ENCODE measurements around the gene TNFRSF8.

TNFRSF8 gene

DNA sequence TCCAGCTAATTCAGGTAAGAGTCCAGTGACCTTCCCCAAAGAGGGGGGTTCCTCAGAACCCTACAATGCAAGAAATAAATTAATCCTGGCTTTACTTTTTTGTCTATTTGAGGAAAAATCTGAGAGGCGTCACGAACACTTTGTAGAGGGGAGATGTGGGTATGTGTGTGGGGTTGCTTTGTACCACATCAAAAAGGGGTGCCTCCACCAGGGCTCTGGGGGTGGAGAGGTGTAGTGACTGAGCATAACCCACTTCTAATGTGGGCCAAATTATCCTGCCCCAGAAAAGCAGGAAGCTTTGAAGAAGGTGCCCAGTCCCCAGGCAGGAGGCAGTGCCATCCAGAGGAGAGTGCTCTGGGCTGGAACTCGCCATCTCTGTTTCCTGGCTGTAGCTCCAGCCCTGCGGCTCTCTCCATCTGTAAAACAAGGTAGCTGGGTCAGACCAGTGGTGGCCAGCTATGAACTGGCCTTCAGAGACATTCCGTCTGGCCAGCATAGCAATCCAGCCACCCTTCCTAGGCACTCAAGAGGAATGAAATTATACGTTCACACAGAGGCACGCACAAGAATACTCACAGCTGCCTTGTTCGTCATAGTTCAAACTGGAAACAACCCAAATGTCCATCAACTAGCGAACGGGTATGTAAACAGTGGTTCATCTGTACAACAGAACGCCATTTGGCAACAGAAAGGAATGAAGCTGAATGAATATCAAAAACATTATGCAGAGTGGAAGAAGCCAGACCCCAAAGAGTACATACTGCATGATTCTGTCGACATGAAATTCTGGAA lies 58.3 kb downstream of the TNFRSF8 start:
- no peak for DNase-seq (ENCODE audit: low spot score)

- DNase-seq (ENCODE audit: low spot score), result no peak
Observed at GRCh38 chr1:12123172-12123571, 60.1 kb downstream of the TNFRSF8 start.

GRCh38 chr1:12124693-12125421 lies 61.8 kb downstream of the TNFRSF8 start:
- peak; percentile 83 for DNase-seq (ENCODE audit: low spot score)

DNA sequence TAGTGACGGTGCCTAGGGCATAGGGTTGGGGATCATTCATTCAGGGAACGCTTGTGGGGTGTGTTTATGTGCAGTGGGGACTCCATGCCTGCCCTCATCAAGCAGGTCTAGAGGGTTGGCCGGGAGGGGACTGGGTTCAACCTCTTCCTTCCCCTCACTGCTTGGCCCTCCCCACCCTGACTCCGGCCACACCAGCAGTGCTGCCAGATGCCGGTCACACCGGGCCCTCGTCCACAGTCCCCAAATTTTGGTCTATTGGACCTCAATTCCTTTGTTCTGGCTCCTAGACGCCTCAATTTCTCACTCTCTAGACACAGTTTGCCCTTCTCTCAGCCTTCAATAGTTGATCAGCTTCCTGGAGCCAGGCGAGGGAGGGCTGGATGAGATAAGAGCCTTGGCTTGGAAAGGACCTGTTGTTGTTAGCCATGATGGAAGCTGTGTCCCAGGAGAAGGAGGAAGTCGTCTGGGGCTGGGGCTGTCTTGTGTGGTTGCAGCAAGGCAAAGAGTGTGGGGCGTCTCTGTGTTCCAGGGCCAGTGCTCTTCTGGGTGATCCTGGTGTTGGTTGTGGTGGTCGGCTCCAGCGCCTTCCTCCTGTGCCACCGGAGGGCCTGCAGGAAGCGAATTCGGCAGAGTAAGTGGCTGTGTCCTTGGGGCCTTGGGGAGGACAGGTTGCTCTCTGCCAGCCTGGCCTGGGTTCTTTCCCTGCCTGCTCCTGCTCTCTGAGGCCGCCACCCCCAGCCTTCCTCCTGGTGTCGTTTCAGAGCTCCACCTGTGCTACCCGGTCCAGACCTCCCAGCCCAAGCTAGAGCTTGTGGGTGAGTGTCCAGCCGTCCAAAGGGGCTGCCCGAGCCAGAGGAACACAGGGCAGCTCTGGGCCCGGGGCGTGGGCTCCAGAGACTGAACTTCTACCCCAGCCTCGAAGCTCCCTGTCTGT lies 62.6 kb downstream of the TNFRSF8 start:
- no peak for DNase-seq (ENCODE audit: low spot score)

DNA sequence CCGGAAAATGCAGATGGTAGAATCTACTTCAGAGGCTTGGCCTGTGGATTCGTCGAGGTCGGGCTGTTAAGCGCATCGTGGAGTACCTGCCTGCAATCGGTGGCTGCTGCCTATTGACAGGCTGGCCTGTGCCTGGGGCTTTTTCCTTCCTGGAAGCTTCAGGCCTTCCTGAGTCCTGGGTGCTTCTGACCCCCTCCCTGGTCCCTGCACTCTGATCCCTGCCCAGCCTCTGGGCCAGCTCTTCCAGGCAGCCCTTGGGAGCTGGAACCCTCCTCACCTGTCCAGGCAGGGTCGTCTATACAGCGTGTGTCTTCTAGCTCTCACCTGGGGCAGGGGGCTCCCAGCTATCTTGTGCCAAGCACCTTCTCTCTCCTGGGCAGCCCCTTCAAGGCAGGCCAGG lies 63.7 kb downstream of the TNFRSF8 start:
- no peak for DNase-seq (ENCODE audit: low spot score)

- no peak for DNase-seq (ENCODE audit: low spot score)
Observed at GRCh38 chr1:12127206-12127810, 64.2 kb downstream of the TNFRSF8 start.

- no peak for DNase-seq (ENCODE audit: low spot score)
Observed at GRCh38 chr1:12128120-12128519, 65.0 kb downstream of the TNFRSF8 start.

DNA sequence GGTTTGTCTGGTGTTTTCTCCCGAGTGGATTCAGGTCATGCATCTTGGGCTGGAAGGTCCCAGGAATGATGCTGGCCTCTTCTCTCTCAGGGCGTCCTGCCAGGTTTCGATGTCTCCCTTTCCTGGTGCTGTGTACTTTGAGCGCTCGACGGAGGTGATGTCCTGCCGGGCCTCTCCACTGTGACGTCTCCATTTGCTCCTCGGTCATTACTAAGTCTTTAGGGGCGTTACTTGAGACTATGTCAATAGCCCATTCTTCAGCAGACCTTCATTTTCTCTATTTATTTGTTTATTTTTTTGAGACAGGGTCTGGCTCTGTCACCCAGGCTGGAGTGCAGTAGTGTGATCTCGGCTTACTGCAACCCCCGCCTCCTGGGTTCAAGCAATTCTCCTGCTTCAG lies 66.5 kb downstream of the TNFRSF8 start:
- DNase-seq (ENCODE audit: low spot score), result no peak

DNA sequence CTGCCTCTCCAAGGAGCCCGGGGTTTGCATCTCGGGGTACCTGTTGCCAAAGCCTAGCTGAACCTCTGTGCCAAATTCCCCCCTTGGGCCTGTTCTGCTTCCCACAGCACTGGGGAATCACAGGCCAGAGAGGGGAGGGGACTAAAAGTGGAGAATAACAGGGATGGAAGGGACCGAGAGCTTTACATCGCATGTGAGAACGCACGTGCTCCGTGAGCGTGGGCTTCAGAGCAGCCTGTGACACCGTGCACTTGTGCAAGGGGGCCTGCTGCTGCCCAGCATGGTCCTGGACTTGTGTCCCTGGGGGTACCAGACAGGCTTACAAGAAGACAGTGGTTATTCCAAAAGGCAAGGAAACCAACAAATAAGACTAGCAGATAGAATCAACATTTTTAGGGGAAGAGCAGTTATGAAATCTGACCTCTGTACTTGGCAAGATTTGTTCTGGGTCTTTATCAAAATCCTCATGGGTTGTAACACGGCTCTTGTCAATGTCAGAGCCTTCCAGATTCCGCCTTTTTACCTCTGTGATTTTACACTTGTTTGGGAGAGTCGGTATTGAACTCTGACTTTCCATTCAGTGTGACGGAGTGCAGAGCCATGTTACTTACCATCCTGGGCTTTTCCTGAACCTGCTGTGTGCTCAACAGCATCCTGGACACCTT lies 67.5 kb downstream of the TNFRSF8 start:
- DNase-seq (ENCODE audit: low spot score), result no peak

DNA sequence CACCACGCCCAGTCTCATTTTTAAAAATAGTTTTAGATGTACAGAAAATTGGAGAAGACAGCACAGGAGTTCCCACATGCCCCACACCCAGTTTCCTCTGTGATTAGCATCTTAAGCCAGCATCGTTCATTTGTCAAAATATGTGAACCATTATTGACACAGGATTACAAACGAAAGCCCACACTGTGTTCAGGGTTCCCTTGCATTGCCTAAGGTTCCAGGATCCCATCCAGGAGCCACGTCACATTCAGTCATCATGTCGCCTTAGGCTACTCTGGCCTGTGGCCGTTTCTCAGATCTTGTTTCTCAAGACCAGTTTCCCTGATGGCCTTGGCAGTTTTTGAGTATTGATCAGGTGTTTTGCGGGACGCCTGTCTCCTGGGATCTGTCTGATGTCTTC lies 69.0 kb downstream of the TNFRSF8 start:
- no peak for DNase-seq (ENCODE audit: low spot score)

GRCh38 chr1:12134716-12135115 lies 71.6 kb downstream of the TNFRSF8 start:
- DNase-seq (ENCODE audit: low spot score), result no peak

DNA sequence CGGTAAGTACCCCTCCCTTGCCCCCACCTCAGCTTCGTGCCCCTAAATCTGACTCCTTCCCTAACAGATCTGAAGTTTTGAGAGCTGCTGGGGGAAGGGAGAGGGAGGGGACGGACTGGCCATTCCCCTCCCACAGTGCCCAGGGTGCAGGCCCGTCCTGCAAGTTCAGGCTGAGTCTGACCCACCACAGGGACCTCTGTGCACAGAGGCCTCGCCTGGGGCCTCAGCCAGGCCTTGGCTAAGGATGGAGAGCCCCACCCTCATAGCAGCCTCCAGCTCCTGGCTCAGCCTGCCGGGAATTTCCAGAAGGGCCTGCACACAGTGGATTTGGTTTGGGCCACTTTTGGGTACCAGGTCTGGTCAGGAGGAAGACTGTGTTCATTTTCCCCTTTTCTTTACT lies 72.5 kb downstream of the TNFRSF8 start:
- no peak for DNase-seq (ENCODE audit: low spot score)

GRCh38 chr1:12136916-12137610 lies 74.0 kb downstream of the TNFRSF8 start:
- no peak for DNase-seq (ENCODE audit: low spot score)

DNA sequence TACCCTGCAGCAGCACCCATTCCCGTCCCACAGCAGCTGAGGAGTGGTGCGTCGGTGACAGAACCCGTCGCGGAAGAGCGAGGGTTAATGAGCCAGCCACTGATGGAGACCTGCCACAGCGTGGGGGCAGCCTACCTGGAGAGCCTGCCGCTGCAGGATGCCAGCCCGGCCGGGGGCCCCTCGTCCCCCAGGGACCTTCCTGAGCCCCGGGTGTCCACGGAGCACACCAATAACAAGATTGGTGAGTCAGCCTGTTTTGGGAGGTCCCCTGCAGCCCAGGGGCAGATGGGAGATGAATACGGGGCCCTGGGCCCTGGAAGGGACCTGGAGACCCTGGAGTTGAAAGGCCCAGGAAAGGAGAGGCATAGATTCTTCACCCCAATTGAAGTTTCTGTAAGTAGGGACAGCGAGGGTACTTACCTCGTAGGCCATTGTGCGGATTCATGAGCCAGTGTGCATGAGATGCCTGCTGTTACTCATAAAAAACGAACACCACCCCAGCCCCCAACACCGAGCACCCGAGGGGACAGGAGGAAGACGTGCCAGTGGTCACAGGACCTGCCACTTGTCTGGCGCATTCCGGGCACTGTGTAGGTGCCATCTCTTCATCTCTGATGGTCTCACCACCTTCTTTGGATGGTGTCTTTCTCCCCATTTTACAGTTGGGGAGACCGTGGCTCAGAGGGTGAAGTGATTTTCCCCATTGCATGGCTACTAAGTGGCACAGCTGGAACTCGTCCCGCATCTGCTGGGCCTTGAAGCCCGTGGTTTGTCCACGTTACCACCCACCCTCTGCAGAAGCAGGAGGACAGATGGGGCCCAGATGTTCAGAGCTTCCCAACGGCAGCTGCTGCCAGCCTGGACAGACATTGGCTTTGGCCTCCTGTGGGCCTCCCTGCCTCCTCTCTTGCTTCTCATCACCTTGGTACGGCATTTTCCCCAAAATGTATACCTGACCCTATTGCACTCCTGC lies 75.4 kb downstream of the TNFRSF8 start:
- DNase-seq (ENCODE audit: low spot score), result no peak

DNA sequence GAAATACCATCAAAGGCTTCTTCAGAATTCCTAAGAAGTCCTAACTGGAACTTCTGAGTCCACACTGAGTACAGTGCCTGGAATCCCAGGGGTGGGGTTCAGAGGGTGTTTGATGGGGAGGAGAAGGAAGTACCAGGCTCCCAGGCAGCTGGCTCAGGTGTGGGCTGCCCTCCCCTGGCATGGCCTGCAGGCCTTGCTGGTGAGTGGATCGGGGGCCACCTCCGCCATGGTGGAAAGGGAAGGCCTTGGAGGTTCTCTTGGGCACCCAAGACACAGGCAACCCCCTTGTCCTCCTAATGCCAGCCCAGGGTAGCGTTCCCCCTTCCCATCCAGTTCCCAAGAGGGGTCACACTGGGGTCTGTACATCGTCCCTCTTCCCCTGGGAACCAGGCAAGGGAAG lies 76.9 kb downstream of the TNFRSF8 start:
- no peak for DNase-seq (ENCODE audit: low spot score)

GRCh38 chr1:12140515-12141162 lies 77.5 kb downstream of the TNFRSF8 start:
- no peak for DNase-seq (ENCODE audit: low spot score)

DNA sequence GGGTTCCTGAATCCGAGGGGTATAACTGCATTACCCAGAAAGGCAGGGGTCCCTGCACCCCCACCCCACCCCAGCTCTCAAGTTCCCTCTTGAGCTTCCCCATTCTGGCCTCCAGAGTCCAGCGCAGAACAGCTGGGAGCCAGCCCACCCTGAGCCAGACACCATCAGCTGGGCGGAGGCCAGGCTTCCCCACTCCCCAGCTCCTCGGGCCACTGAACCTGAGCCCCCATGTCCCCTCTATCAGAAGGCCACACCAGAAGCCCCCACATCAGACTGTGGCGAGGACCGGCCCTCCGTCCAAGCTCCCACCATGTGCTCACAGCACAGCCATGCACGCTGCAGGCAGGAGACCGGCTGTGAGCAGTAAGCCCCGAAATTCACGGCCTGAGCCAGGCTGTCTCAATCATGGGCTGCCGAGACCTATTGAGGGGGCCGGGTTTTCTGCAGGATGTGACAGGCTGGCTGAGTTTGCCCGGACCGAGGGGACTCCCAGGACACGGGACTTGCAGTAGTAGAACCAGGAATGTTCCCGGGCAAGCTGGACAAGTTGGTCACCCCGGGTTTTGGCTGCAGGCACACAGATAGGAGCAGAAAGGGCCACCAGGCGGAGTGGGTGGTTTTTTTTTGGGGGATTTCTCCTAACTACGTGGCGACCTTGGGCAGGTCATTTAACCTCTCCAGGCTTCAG lies 78.2 kb downstream of the TNFRSF8 start:
- no peak for DNase-seq (ENCODE audit: low spot score)

DNA sequence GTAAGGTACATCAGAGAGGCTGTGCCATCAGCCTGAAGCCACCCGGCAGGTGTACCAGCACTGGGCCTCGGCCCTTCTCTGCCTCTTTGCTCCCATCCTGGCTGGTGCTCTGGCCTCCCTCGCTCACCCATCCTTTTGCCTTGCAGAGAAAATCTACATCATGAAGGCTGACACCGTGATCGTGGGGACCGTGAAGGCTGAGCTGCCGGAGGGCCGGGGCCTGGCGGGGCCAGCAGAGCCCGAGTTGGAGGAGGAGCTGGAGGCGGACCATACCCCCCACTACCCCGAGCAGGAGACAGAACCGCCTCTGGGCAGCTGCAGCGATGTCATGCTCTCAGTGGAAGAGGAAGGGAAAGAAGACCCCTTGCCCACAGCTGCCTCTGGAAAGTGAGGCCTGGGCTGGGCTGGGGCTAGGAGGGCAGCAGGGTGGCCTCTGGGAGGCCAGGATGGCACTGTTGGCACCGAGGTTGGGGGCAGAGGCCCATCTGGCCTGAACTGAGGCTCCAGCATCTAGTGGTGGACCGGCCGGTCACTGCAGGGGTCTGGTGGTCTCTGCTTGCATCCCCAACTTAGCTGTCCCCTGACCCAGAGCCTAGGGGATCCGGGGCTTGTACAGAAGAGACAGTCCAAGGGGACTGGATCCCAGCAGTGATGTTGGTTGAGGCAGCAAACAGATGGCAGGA lies 79.2 kb downstream of the TNFRSF8 start:
- DNase-seq (ENCODE audit: low spot score), result no peak

Data from CD4-positive, alpha-beta T cell treated with Interleukin-15 for 4 hours (primary cell).